Psoas muscle (tissue), 8 donors: ENCODE measurements around the gene EHD4. TPM values are rescaled to one million over a fixed set of nuclear protein-coding genes. Genes with fewer than 3 reads are reported as not detected.

Source experiments
- ATAC-seq, 4 donors: fragments of 200-7000 bp; cut with Tn5 transposase; one replicate each; pipeline ENCODE4 v1.9.1; 2020; ENCODE audit warnings: moderate library complexity in 3 of 4, mild to moderate bottlenecking in 2 of 4
- DNase-seq, 2 donors: peaks; one replicate each; pipeline ENCODE4 v3.0.0-alpha.2; 2020
- H3K27ac ChIP-seq: fragments of 200-600 bp; one replicate; pipeline ENCODE4 v1.8.0; 2022
- H3K27me3 ChIP-seq, 3 donors: fragments of 200-600 bp in 1 of 3; one replicate each; pipeline versions ENCODE4 v1.6.1 to v1.8.0; 2013 to 2022; ENCODE audit warnings: low read length in 2 of 3, mild to moderate bottlenecking in 2 of 3, moderate library complexity in 1 of 3; ENCODE audit not compliant: insufficient read depth in 3 of 3
- H3K36me3 ChIP-seq, 2 donors: fragments of 200-600 bp in 1 of 2; one replicate each; pipeline versions ENCODE4 v1.6.1 to v1.8.0; 2013 to 2022; ENCODE audit warnings: low read depth in 1 of 2, mild to moderate bottlenecking in 1 of 2, moderate library complexity in 1 of 2; ENCODE audit not compliant: insufficient read depth in 1 of 2
- H3K4me1 ChIP-seq: fragments of 200-600 bp; one replicate; pipeline ENCODE4 v1.8.0; 2022
- H3K4me3 ChIP-seq: fragments of 200-600 bp; one replicate; pipeline ENCODE4 v1.8.0; 2022; ENCODE audit warnings: mild to moderate bottlenecking
- H3K9me3 ChIP-seq: fragments of 200-600 bp; one replicate; pipeline ENCODE4 v1.8.0; 2022
- WGBS, 3 donors: extraction: QIAGEN DNeasy Blood & Tissue Kit; methylation state at CpG; one replicate each; pipeline versions ENCODE4 v1.1.6 to v1.1.7; 2013; 5-methylcytosine and 5-hydroxymethylcytosine counted together
- intact Hi-C, 2 donors: fragments of 100-400 bp; cut with DNase I; formaldehyde crosslinking; loops; one replicate each; pipeline versions ENCODE4 v1.11.0 to v1.14.2; 2022
- polyA plus RNA-seq, 3 donors: library from polyadenylated mRNA; stranded (reverse); fragments of 200-250 nt; gene quantifications; one replicate each; pipeline ENCODE4 v1.2.3, GENCODE V29; 2013
- total RNA-seq, 4 donors: library from RNA; stranded (reverse); fragmentation: NEBNext Ultra II Directional in 2 of 4; extraction: Animal tissue kit (Norgen Biotek cat#: 25700) in 2 of 4; gene quantifications; one replicate each; pipeline versions ENCODE4 v1.2.1 to v1.2.4, GENCODE V29; 2021 to 2023
- TF ChIP-seq, protein P1 (sequence below): fragments of 200-600 bp; IDR thresholded peaks from one replicate; pipeline ENCODE4 v1.8.0; 2022; ENCODE audit warnings: antibody characterized with exemption
- donor health status: healthy with polysubstance abuse.
- donor health status: DM: no; HTN: no; CAD: no; lungs with moderate emphysema.
- donor health status: Bipolar disorder and iron deficiency.
- donor health status: healthy.
- donor health status: DM: yes; HTN: yes; CAD: no.
- donor health status: DM: no; HTN: no; CAD: no.
- donor health status: DM: no; HTN: no; CAD: no.
- donor health status: DM: yes; HTN: yes; CAD: no.

Gene EHD4
- total and polyA plus RNA-seq, 7 donors, result 1.7 to 9.6 (median 5.3) TPM

- H3K4me3 ChIP-seq, result no peak overlapping the region
- no peaks in the 10 kb centered on the region for H3K9me3 ChIP-seq
- 91 to 94% (median 92%) methylated on average over 3 of the region's 3 CpGs for WGBS, 3 donors
- ATAC-seq, result no peak
- H3K4me1 ChIP-seq, result peaks cover 22% of the 10 kb centered on the region
- no peak for DNase-seq
- H3K36me3 ChIP-seq, result no peaks in the 10 kb centered on the region
- TF ChIP-seq, protein P1, sequence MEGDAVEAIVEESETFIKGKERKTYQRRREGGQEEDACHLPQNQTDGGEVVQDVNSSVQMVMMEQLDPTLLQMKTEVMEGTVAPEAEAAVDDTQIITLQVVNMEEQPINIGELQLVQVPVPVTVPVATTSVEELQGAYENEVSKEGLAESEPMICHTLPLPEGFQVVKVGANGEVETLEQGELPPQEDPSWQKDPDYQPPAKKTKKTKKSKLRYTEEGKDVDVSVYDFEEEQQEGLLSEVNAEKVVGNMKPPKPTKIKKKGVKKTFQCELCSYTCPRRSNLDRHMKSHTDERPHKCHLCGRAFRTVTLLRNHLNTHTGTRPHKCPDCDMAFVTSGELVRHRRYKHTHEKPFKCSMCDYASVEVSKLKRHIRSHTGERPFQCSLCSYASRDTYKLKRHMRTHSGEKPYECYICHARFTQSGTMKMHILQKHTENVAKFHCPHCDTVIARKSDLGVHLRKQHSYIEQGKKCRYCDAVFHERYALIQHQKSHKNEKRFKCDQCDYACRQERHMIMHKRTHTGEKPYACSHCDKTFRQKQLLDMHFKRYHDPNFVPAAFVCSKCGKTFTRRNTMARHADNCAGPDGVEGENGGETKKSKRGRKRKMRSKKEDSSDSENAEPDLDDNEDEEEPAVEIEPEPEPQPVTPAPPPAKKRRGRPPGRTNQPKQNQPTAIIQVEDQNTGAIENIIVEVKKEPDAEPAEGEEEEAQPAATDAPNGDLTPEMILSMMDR, result no peak
- H3K27ac ChIP-seq, result peak overlapping the region; percentile 60
- no peaks in the 10 kb centered on the region for H3K27me3 ChIP-seq
- intact Hi-C loops, result no loop called here
These were observed 36.2 kb downstream of the EHD4 start for GRCh38 chr15:41936155-41936554.

- Histone ChIP-seq H3K27ac (peak overlapping the region; percentile 60), H3K27me3 (no peaks in the 10 kb centered on the region), H3K36me3 (no peaks in the 10 kb centered on the region), H3K9me3 (no peaks in the 10 kb centered on the region), H3K4me1 (peaks cover 27% of the 10 kb centered on the region), H3K4me3 (no peak overlapping the region)
- intact Hi-C loops, result no loop called here
- DNase-seq (no peak), ATAC-seq (no peak)
- 71 to 80% (median 72%) methylated on average over 5 of the region's 5 CpGs for WGBS, 3 donors
- TF ChIP-seq, protein P1, result no peak
These were observed 36.8 kb downstream of the EHD4 start for GRCh38 chr15:41935566-41936020.

- Histone ChIP-seq H3K4me3 (no peak overlapping the region), H3K27ac (peak overlapping the region; percentile 53), H3K36me3 (no peaks in the 10 kb centered on the region), H3K9me3 (no peaks in the 10 kb centered on the region), H3K4me1 (peaks cover 35% of the 10 kb centered on the region), H3K27me3 (no peaks in the 10 kb centered on the region)
- DNase-seq, result no peak
- intact Hi-C loops, result no loop called here
- TF ChIP-seq, protein P1, result no peak
- WGBS, 3 donors, result 62 to 79% (median 65%) methylated on average over 4 of the region's 4 CpGs
- ATAC-seq, result no peak
These were observed 37.5 kb downstream of the EHD4 start for GRCh38 chr15:41934843-41935242.

DNA sequence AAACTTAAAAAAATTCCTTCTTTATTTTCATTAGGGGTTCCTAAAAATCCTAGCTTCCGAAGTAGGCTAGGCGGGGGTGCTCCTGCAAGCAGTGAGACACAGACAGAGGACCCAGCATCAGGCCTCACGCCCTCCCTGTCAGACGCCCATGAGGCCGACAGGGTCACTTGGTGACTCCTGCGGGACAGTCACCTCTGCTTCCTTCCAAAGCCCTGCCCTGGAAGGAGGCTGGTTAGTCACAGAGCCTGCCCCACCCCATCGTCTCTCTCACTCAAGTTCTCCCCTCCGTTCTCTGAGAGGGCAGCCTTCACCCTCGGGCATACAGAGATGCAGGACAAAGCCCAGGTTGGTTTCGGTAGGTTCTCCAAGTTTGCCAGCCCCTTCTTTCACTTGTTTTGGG is 38.6 kb downstream of the EHD4 start:
- DNase-seq (no peak), ATAC-seq (no peak)
- WGBS, 3 donors, result 55 to 65% (median 60%) methylated on average over 10 of the region's 10 CpGs
- intact Hi-C loops, result no loop called here
- no peaks in the 10 kb centered on the region for H3K9me3 ChIP-seq
- peak overlapping the region; percentile 53 for H3K27ac ChIP-seq
- no peaks in the 10 kb centered on the region for H3K36me3 ChIP-seq
- H3K4me1 ChIP-seq, result peaks cover 45% of the 10 kb centered on the region
- H3K27me3 ChIP-seq, result no peaks in the 10 kb centered on the region
- no peak overlapping the region for H3K4me3 ChIP-seq
- TF ChIP-seq, protein P1, result no peak

DNA sequence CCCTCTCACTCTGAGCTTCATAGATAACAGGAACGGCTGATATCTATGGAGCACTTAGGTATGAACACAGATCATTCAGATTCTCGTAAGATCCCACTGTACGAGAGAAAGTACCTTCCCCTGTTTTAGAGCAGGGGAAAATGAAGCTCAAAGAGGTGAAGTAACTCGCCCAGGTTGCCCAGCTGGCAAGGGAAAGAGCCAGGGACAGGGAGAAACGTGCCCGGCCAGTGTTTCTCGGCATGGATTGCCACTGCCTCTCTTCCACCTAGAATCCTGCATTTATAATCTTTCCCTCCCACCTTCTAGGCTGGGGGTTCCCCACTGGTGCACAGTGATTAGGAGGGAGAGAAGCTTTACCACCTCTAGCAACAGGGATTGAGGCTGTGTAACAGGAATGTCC is 39.0 kb downstream of the EHD4 start:
- ATAC-seq (no peak), DNase-seq (no peak)
- H3K27ac ChIP-seq, result peak overlapping the region; percentile 4
- WGBS, 3 donors, result 85 to 88% (median 86%) methylated on average over 7 of the region's 7 CpGs
- no peak overlapping the region for H3K4me3 ChIP-seq
- TF ChIP-seq, protein P1, result no peak
- no peaks in the 10 kb centered on the region for H3K36me3 ChIP-seq
- H3K4me1 ChIP-seq, result peaks cover 49% of the 10 kb centered on the region
- H3K9me3 ChIP-seq, result no peaks in the 10 kb centered on the region
- H3K27me3 ChIP-seq, result no peaks in the 10 kb centered on the region
- intact Hi-C loops, result no loop called here
